Subcutaneous adipose tissue (tissue), 4 donors: ENCODE data around the gene ENOX1. TPM values are rescaled to one million over a fixed set of nuclear protein-coding genes. Genes with fewer than 3 reads are reported as not detected.

Experiments used
- CTCF ChIP-seq: fragments of 450-650 bp; IDR thresholded peaks from one replicate; pipeline ENCODE4 v1.5.1; 2016; ENCODE audit warnings: low read depth, mild to moderate bottlenecking, control low read depth, antibody characterized with exemption, moderate library complexity
- total RNA-seq, 4 donors: library from RNA; depleted of rRNA; stranded (reverse); fragments of >200 nt; gene quantifications; one replicate each; pipeline ENCODE4 v1.1.0, GENCODE V29; 2016

ENOX1 gene
- total RNA-seq, 4 donors from 2014 or later, result 0.66 to 4.7 (median 2.1) TPM

GRCh38 chr13:43325636-43326035 lies 461.1 kb downstream of the ENOX1 start:
- no peak for TF ChIP-seq CTCF

- TF ChIP-seq CTCF, result no peak
Observed at GRCh38 chr13:43324129-43324528, 462.6 kb downstream of the ENOX1 start.

GRCh38 chr13:43319617-43320444 lies 466.9 kb downstream of the ENOX1 start:
- TF ChIP-seq CTCF, result no peak

GRCh38 chr13:43316946-43317353 lies 469.8 kb downstream of the ENOX1 start:
- no peak for TF ChIP-seq CTCF

- TF ChIP-seq CTCF, result no peak
Observed at GRCh38 chr13:43316281-43316680, 470.5 kb downstream of the ENOX1 start.

GRCh38 chr13:43315522-43315921 lies 471.2 kb downstream of the ENOX1 start:
- TF ChIP-seq CTCF, result no peak

DNA sequence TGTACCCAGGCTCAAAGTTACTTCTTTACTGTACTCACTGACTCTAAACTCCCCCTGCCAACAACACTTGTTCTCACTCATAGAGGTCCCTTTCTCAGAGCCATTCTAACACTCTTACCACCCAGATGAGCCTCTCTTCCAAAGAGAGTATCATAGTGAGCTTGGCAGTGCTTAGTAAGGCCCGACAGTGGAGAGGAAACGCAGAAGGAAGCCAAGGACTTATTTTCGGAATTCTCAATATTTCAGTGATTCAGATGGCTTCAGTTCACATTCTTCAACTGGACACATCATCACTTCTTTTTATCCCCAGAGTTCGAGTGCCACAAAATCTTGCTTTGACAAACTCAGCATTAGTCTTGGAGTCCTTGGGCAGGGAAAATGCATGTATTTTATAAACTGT lies 477.5 kb downstream of the ENOX1 start:
- no peak for TF ChIP-seq CTCF
